Measurements from ENCODE around the gene CEP72.

The CEP72 gene

GRCh38 chr5:610011-610743 lies 2.0 kb upstream of the CEP72 start:
- Mint-ChIP-seq H3K9me3 (peaks cover 4% of the 10 kb centered on the region), H3K27me3 (peaks cover 13% of the 10 kb centered on the region), H3K36me3 (ENCODE audit: low read depth) (peaks cover 10% of the 10 kb centered on the region), H3K4me3 (no peak overlapping the region), H3K4me1 (peaks cover 39% of the 10 kb centered on the region), H3K27ac (no peak overlapping the region)
- DNase-seq, result no peak
- ATAC-seq, result no peak

GRCh38 chr5:610744-611730 lies 1.1 kb upstream of the CEP72 start:
- DNase-seq (no peak), ATAC-seq (no peak)
- Mint-ChIP-seq H3K36me3 (ENCODE audit: low read depth) (peaks cover 16% of the 10 kb centered on the region), H3K4me1 (peaks cover 42% of the 10 kb centered on the region), H3K9me3 (peaks cover 9% of the 10 kb centered on the region), H3K4me3 (peak overlapping the region; percentile 98), H3K27me3 (peaks cover 10% of the 10 kb centered on the region), H3K27ac (peak overlapping the region; percentile 78)

GRCh38 chr5:612498-613424 lies 621 bp downstream of the CEP72 start:
- Mint-ChIP-seq H3K36me3 (ENCODE audit: low read depth) (peaks cover 16% of the 10 kb centered on the region), H3K27me3 (peaks cover 2% of the 10 kb centered on the region), H3K27ac (peak overlapping the region; percentile 93), H3K4me3 (peak overlapping the region; percentile 98), H3K4me1 (peaks cover 37% of the 10 kb centered on the region), H3K9me3 (peaks cover 9% of the 10 kb centered on the region)
- peak; percentile 32 for DNase-seq
- peak; percentile 33 for ATAC-seq

GRCh38 chr5:616484-617039 lies 4.4 kb downstream of the CEP72 start:
- no peaks in the 10 kb centered on the region for H3K27me3 Mint-ChIP-seq
- peaks cover 29% of the 10 kb centered on the region for H3K36me3 Mint-ChIP-seq (ENCODE audit: low read depth)
- no peak overlapping the region for H3K27ac Mint-ChIP-seq
- H3K4me3 Mint-ChIP-seq, result no peak overlapping the region
- ATAC-seq, result no peak
- DNase-seq, result no peak
- H3K9me3 Mint-ChIP-seq, result peaks cover 9% of the 10 kb centered on the region
- peaks cover 27% of the 10 kb centered on the region for H3K4me1 Mint-ChIP-seq

- Mint-ChIP-seq H3K27ac (no peak overlapping the region), H3K36me3 (ENCODE audit: low read depth) (peaks cover 31% of the 10 kb centered on the region), H3K4me3 (no peak overlapping the region), H3K9me3 (peaks cover 7% of the 10 kb centered on the region), H3K4me1 (peaks cover 24% of the 10 kb centered on the region), H3K27me3 (no peaks in the 10 kb centered on the region)
- ATAC-seq, result no peak
- no peak for DNase-seq
These were observed 5.8 kb downstream of the CEP72 start for GRCh38 chr5:617896-618295.

GRCh38 chr5:618450-618849 lies 6.3 kb downstream of the CEP72 start:
- H3K27ac Mint-ChIP-seq, result no peak overlapping the region
- H3K4me3 Mint-ChIP-seq, result no peak overlapping the region
- ATAC-seq (no peak), DNase-seq (no peak)
- H3K27me3 Mint-ChIP-seq, result no peaks in the 10 kb centered on the region
- H3K36me3 Mint-ChIP-seq (ENCODE audit: low read depth), result peaks cover 30% of the 10 kb centered on the region
- H3K9me3 Mint-ChIP-seq, result peaks cover 5% of the 10 kb centered on the region
- peaks cover 19% of the 10 kb centered on the region for H3K4me1 Mint-ChIP-seq

- peaks cover 30% of the 10 kb centered on the region for H3K36me3 Mint-ChIP-seq (ENCODE audit: low read depth)
- H3K27ac Mint-ChIP-seq, result no peak overlapping the region
- H3K9me3 Mint-ChIP-seq, result peaks cover 5% of the 10 kb centered on the region
- no peak overlapping the region for H3K4me3 Mint-ChIP-seq
- DNase-seq (no peak), ATAC-seq (no peak)
- H3K4me1 Mint-ChIP-seq, result peaks cover 10% of the 10 kb centered on the region
- H3K27me3 Mint-ChIP-seq, result no peaks in the 10 kb centered on the region
These were observed 7.3 kb downstream of the CEP72 start for GRCh38 chr5:619444-619843.

- no peak overlapping the region for H3K27ac Mint-ChIP-seq
- DNase-seq (no peak), ATAC-seq (no peak)
- no peaks in the 10 kb centered on the region for H3K27me3 Mint-ChIP-seq
- H3K4me1 Mint-ChIP-seq, result peaks cover 6% of the 10 kb centered on the region
- peaks cover 28% of the 10 kb centered on the region for H3K36me3 Mint-ChIP-seq (ENCODE audit: low read depth)
- no peak overlapping the region for H3K4me3 Mint-ChIP-seq
- H3K9me3 Mint-ChIP-seq, result peaks cover 5% of the 10 kb centered on the region
These were observed 8.0 kb downstream of the CEP72 start for GRCh38 chr5:620152-620551.

- Mint-ChIP-seq H3K27ac (no peak overlapping the region), H3K9me3 (peaks cover under 1% of the 10 kb centered on the region), H3K4me1 (peaks cover 3% of the 10 kb centered on the region), H3K4me3 (no peak overlapping the region), H3K27me3 (no peaks in the 10 kb centered on the region), H3K36me3 (ENCODE audit: low read depth) (peaks cover 26% of the 10 kb centered on the region)
- DNase-seq (no peak), ATAC-seq (no peak)
These were observed 8.5 kb downstream of the CEP72 start for GRCh38 chr5:620586-621180.

- H3K36me3 Mint-ChIP-seq (ENCODE audit: low read depth), result peaks cover 30% of the 10 kb centered on the region
- ATAC-seq (no peak), DNase-seq (no peak)
- H3K9me3 Mint-ChIP-seq, result no peaks in the 10 kb centered on the region
- no peaks in the 10 kb centered on the region for H3K27me3 Mint-ChIP-seq
- no peak overlapping the region for H3K27ac Mint-ChIP-seq
- no peak overlapping the region for H3K4me3 Mint-ChIP-seq
- H3K4me1 Mint-ChIP-seq, result peaks cover under 1% of the 10 kb centered on the region
These were observed 9.2 kb downstream of the CEP72 start for GRCh38 chr5:621341-621761.

GRCh38 chr5:622359-622758 lies 10.2 kb downstream of the CEP72 start:
- Mint-ChIP-seq H3K4me1 (no peaks in the 10 kb centered on the region), H3K4me3 (no peak overlapping the region), H3K27ac (no peak overlapping the region), H3K36me3 (ENCODE audit: low read depth) (peaks cover 32% of the 10 kb centered on the region), H3K9me3 (no peaks in the 10 kb centered on the region), H3K27me3 (no peaks in the 10 kb centered on the region)
- no peak for DNase-seq
- ATAC-seq, result no peak

GRCh38 chr5:622946-623522 lies 10.9 kb downstream of the CEP72 start:
- Mint-ChIP-seq H3K4me1 (no peaks in the 10 kb centered on the region), H3K36me3 (ENCODE audit: low read depth) (peaks cover 36% of the 10 kb centered on the region), H3K27ac (no peak overlapping the region), H3K9me3 (no peaks in the 10 kb centered on the region), H3K4me3 (no peak overlapping the region), H3K27me3 (no peaks in the 10 kb centered on the region)
- ATAC-seq (no peak), DNase-seq (no peak)

GRCh38 chr5:623531-623930 lies 11.4 kb downstream of the CEP72 start:
- peaks cover 36% of the 10 kb centered on the region for H3K36me3 Mint-ChIP-seq (ENCODE audit: low read depth)
- DNase-seq, result no peak
- no peak overlapping the region for H3K4me3 Mint-ChIP-seq
- no peak overlapping the region for H3K27ac Mint-ChIP-seq
- H3K9me3 Mint-ChIP-seq, result no peaks in the 10 kb centered on the region
- ATAC-seq, result no peak
- no peaks in the 10 kb centered on the region for H3K4me1 Mint-ChIP-seq
- H3K27me3 Mint-ChIP-seq, result no peaks in the 10 kb centered on the region
